HEK293 (cell line): ENCODE results near the gene TRPM2.
A peak's percentile ranks its signal among the peaks of the same experiment; 100 is the strongest.

Experiments used
- CTCF ChIA-PET: fragments of 350-600 bp; formaldehyde crosslinking; extraction: SDS; loops from one replicate; lab custom pipeline; 2021; ENCODE audit warnings: antibody characterized with exemption; lab: Yijun Ruan, JAX
- POLR2A ChIA-PET: fragments of 300-600 bp; formaldehyde crosslinking; extraction: SDS; loops from one replicate; lab custom pipeline; 2020; ENCODE audit warnings: antibody characterized with exemption, inconsistent platforms; lab: Yijun Ruan, JAX
- H3K27ac ChIP-seq: fragments of 200-500 bp; sonication (Bioruptor generic); 2 replicates; pipeline ENCODE4 v1.5.1; 2014; ENCODE audit warnings: low read depth, low read length, control low read depth, inconsistent platforms; ENCODE audit errors: extremely low read depth
- H3K36me3 ChIP-seq, 2 experiments: fragments of 200-500 bp in 1 of 2; sonication (Bioruptor generic) in 1 of 2; 1 replicate in 1 of 2; 2 replicates in 1 of 2; pipeline ENCODE4 v1.5.1; 2014 to 2017; ENCODE audit warnings: inconsistent platforms in 2 of 2, low read length in 2 of 2; ENCODE audit not compliant: control insufficient read depth in 2 of 2, insufficient read depth in 1 of 2
- H3K4me1 ChIP-seq: fragments of 200-500 bp; sonication (Bioruptor generic); 2 replicates; pipeline ENCODE4 v1.5.1; 2014; ENCODE audit warnings: mild to moderate bottlenecking, low read length, inconsistent platforms; ENCODE audit not compliant: control insufficient read depth, insufficient read depth
- H3K4me3 ChIP-seq: 2 replicates; pipeline ENCODE4 v1.5.1; 2011; ENCODE audit warnings: low read depth, mild to moderate bottlenecking, control low read depth, low read length, moderate library complexity
- H3K9me3 ChIP-seq: fragments of 200-500 bp; sonication (Bioruptor generic); 2 replicates; pipeline ENCODE4 v1.5.1; 2014; ENCODE audit warnings: low read depth, low read length, inconsistent platforms; ENCODE audit not compliant: control insufficient read depth, insufficient read depth
- BCL6B ChIP-seq: fragments of 450-650 bp; formaldehyde crosslinking; IDR thresholded peaks from 2 replicates; pipeline ENCODE4 v1.5.1; 2017; ENCODE audit warnings: missing biosample characterization, missing genetic modification characterization
- GLIS2 ChIP-seq: fragments of 450-650 bp; formaldehyde crosslinking; IDR thresholded peaks from 2 replicates; pipeline ENCODE4 v1.5.1; 2016; ENCODE audit warnings: missing biosample characterization, missing genetic modification characterization
- HIC1 ChIP-seq: fragments of 450-650 bp; formaldehyde crosslinking; IDR thresholded peaks from 2 replicates; pipeline ENCODE4 v1.5.1; 2016; ENCODE audit warnings: missing biosample characterization, missing genetic modification characterization
- KLF1 ChIP-seq: fragments of 450-650 bp; formaldehyde crosslinking; IDR thresholded peaks from 2 replicates; pipeline ENCODE4 v1.5.1; 2016; ENCODE audit warnings: missing biosample characterization, missing genetic modification characterization
- PATZ1 ChIP-seq: fragments of 450-650 bp; formaldehyde crosslinking; IDR thresholded peaks from 2 replicates; pipeline ENCODE4 v1.5.1; 2016; ENCODE audit warnings: missing biosample characterization, missing genetic modification characterization
- PBX3 ChIP-seq: sonication (generic); formaldehyde crosslinking; IDR thresholded peaks from 2 replicates; pipeline ENCODE4 v1.8.1; 2022; ENCODE audit warnings: mild to moderate bottlenecking, moderate library complexity, missing genetic modification reagents
- PRDM6 ChIP-seq: fragments of 450-650 bp; formaldehyde crosslinking; IDR thresholded peaks from 2 replicates; pipeline ENCODE4 v1.5.1; 2017; ENCODE audit warnings: missing biosample characterization, missing genetic modification characterization
- SP3 ChIP-seq: fragments of 450-650 bp; formaldehyde crosslinking; IDR thresholded peaks from 2 replicates; pipeline ENCODE4 v1.5.1; 2016; ENCODE audit warnings: missing biosample characterization, missing genetic modification characterization
- ZEB2 ChIP-seq: fragments of 450-650 bp; formaldehyde crosslinking; IDR thresholded peaks from 2 replicates; pipeline ENCODE4 v1.5.1; 2016; ENCODE audit warnings: missing biosample characterization, missing genetic modification characterization
- ZIC2 ChIP-seq: fragments of 450-650 bp; formaldehyde crosslinking; IDR thresholded peaks from 2 replicates; pipeline ENCODE4 v1.5.1; 2016; ENCODE audit warnings: missing biosample characterization, missing genetic modification characterization
- ZNF138 ChIP-seq: fragments of 450-650 bp; formaldehyde crosslinking; IDR thresholded peaks from 2 replicates; pipeline ENCODE4 v1.5.1; 2016; ENCODE audit warnings: missing biosample characterization, missing genetic modification characterization, borderline replicate concordance
- ZNF184 ChIP-seq: fragments of 450-650 bp; IDR thresholded peaks from 2 replicates; pipeline ENCODE4 v1.5.1; 2018; ENCODE audit warnings: missing biosample characterization, mild to moderate bottlenecking, missing genetic modification characterization
- ZNF23 ChIP-seq: fragments of 450-650 bp; formaldehyde crosslinking; IDR thresholded peaks from 2 replicates; pipeline ENCODE4 v1.5.1; 2016; ENCODE audit warnings: missing biosample characterization, missing genetic modification characterization, borderline replicate concordance
- ZNF404 ChIP-seq: fragments of 450-650 bp; formaldehyde crosslinking; IDR thresholded peaks from 2 replicates; pipeline ENCODE4 v1.5.1; 2017; ENCODE audit warnings: missing biosample characterization, missing genetic modification characterization
- ZNF488 ChIP-seq: fragments of 450-650 bp; formaldehyde crosslinking; IDR thresholded peaks from 2 replicates; pipeline ENCODE4 v1.5.1; 2016; ENCODE audit warnings: missing biosample characterization, missing genetic modification characterization
- ZNF571 ChIP-seq: fragments of 450-650 bp; formaldehyde crosslinking; IDR thresholded peaks from 2 replicates; pipeline ENCODE4 v1.5.0; 2017; ENCODE audit warnings: missing biosample characterization, missing genetic modification characterization
- ZNF580 ChIP-seq: fragments of 450-650 bp; formaldehyde crosslinking; IDR thresholded peaks from 2 replicates; pipeline ENCODE4 v1.5.1; 2016; ENCODE audit warnings: missing biosample characterization, missing genetic modification characterization
- ZNF76 ChIP-seq: fragments of 450-650 bp; formaldehyde crosslinking; IDR thresholded peaks from 2 replicates; pipeline ENCODE4; 2016; ENCODE audit warnings: low read depth, missing biosample characterization, missing genetic modification characterization, borderline replicate concordance
- ZNF830 ChIP-seq: fragments of 450-650 bp; IDR thresholded peaks from 2 replicates; pipeline ENCODE4 v1.5.0; 2018; ENCODE audit warnings: missing biosample characterization, missing genetic modification characterization, low read depth, mild to moderate bottlenecking, moderate library complexity

Gene TRPM2

GRCh38 chr21:44326272-44326647, 27.2 kb upstream of the TRPM2 start:
- H3K9me3 ChIP-seq: no peaks in the 10 kb centered on the region
- H3K27ac ChIP-seq: no peak overlapping the region
- ChIA-PET CTCF (no interaction called here), POLR2A (interaction anchor here (1.0 kb wide), 1 partner anchor 11 kb away, joined by 3 read pairs; no protein-coding TSS in a partner anchor)
- no peak overlapping the region for H3K4me3 ChIP-seq
- no peaks in the 10 kb centered on the region for H3K4me1 ChIP-seq
- H3K36me3 ChIP-seq: peaks cover 0 to 63% of the 10 kb centered on the region in 2 experiments; a peak in 1 of 3 replicates
- TF ChIP-seq HIC1 (0 out of 2 replicates have a peak, but pooled peaks have one; percentile 28), PBX3 (CRISPR knock-in tag) (no peak)

GRCh38 chr21:44326716-44327602, 26.5 kb upstream of the TRPM2 start:
- no peak overlapping the region for H3K4me3 ChIP-seq
- TF ChIP-seq SP3 (tag by site-specific recombination): no peak
- no peak for TF ChIP-seq ZNF580 (tag by site-specific recombination)
- TF ChIP-seq ZNF138: no peak
- no peak for TF ChIP-seq ZNF488 (tag by site-specific recombination)
- TF ChIP-seq BCL6B (tag by site-specific recombination): no peak
- no peak for TF ChIP-seq ZNF830 (tag by site-specific recombination)
- peak; percentile 26; the same call in 1 of the 2 replicates for TF ChIP-seq PATZ1 (tag by site-specific recombination)
- TF ChIP-seq ZNF76: no peak
- TF ChIP-seq ZNF571 (tag by site-specific recombination): no peak
- TF ChIP-seq ZNF23: no peak
- no peak for TF ChIP-seq ZNF404 (tag by site-specific recombination)
- no peak for TF ChIP-seq ZEB2 (tag by site-specific recombination)
- TF ChIP-seq ZIC2 (tag by site-specific recombination): peak; percentile 32; the same call in 1 of the 2 replicates
- TF ChIP-seq GLIS2 (tag by site-specific recombination): 0 out of 2 replicates have a peak, but pooled peaks have one; percentile 15
- peak; percentile 14; the same call in 1 of the 2 replicates for TF ChIP-seq KLF1 (tag by site-specific recombination)
- no peak for TF ChIP-seq ZNF184 (tag by site-specific recombination)
- no peak for TF ChIP-seq PRDM6 (tag by site-specific recombination)
- TF ChIP-seq, all 188 proteins: peak for 4
- H3K9me3 ChIP-seq: no peaks in the 10 kb centered on the region
- no peak overlapping the region for H3K27ac ChIP-seq
- CTCF ChIA-PET: no interaction called here
- peaks cover 0 to 56% of the 10 kb centered on the region in 2 experiments; a peak in 1 of 3 replicates for H3K36me3 ChIP-seq
- H3K4me1 ChIP-seq: no peaks in the 10 kb centered on the region
- POLR2A ChIA-PET: no interaction called here
